ENCODE measurements around the gene DDX53.

Gene DDX53

DNA sequence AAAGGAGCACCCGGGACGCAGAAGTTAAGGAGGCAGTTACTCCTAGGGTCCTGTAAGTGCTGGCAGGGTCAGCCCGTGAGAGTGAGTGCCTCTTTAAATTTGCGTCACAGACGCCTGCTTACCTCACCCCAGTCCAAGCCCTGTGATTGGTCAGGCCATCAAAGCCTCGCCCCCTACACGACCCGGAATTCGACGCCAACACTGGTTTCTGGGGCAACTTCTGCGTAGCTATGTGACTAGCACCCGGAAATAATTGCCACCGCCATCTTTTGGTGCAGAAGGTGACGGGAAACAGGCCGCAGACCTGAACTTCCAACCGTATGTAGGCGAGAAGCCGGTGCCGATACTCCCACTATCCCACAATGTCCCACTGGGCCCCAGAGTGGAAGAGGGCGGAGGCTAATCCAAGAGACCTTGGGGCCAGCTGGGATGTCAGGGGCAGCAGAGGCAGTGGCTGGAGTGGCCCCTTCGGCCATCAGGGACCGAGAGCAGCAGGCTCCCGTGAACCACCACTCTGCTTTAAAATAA, at the start of gene DDX53:
Gene DDX53, plus strand, starts transcription at position 265 of the 528 bp plus-strand sequence. Its CDS starts 98 bp downstream, at position 363.
- DNase-seq = no peak

DNA sequence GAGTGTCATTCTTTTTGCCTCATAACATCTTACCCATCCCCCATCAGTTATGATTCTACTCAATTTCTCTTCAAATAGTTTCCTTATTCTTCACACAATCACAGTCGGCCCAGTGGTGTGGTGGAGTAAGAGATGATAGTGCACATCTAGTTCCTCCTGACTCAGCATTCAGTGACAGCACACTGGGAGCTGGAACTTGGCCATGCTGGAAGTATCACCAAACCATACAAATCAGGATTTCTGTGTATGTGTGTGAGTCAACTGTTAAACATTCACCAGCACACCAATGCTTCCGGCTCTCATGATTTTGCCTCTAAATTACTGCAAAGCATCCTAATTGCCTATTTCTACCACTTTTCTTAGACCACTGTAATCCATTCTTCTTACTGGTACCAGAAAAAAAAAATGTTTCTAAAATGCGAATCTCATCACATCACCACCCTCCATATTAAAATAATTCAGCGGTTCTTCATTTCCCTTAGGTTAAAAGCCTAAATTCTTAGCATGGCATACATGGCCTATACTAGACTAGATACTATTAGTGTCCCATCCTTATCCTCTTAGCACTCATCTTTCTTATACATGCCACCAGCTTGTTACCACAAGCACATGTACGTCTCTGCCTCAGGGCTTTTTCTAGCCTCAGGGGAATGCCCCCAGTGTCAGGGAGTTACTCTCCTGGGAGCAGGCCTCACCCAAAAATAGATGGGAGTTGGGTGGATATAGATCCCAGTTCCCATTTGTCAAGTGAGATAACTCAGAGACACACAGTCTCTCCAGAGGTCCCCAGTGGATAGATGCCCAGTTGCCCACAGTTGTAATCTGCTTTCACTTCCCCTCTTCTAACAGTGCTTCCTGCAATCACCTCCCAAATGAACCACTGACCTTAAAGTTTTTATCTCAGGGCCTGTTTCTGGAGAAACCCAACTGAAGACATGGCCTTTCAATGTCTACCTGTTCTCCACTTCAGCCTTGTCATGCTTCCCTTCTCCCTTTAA, 49.2 kb upstream of the DDX53 start:
- no peak for DNase-seq

GRCh38 chrX:22952010-22952409, 47.8 kb upstream of the DDX53 start:
- DNase-seq = no peak

GRCh38 chrX:22958250-22958649, 41.5 kb upstream of the DDX53 start:
- DNase-seq = no peak

GRCh38 chrX:22959204-22959920, 40.4 kb upstream of the DDX53 start:
- DNase-seq = no peak

DNA sequence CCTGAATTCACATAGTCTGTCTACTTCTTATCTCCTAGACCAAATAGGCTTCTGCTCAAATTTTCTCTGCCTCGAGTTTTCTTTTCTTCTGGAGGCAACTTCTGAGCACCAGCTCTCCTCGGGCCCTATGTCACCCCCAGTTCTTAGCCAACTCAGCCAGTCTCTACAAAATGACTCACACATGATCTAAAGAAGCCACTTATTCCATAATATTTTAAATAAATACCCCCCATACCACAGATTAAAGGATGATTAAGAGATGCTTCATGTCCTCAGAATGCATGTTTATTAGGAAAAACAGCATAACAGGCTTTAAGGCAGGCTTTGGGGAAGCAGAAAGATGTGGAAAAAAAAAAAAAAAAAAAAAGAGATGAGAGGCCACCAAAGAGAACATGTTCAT, 36.6 kb upstream of the DDX53 start:
- no peak for DNase-seq

DNA sequence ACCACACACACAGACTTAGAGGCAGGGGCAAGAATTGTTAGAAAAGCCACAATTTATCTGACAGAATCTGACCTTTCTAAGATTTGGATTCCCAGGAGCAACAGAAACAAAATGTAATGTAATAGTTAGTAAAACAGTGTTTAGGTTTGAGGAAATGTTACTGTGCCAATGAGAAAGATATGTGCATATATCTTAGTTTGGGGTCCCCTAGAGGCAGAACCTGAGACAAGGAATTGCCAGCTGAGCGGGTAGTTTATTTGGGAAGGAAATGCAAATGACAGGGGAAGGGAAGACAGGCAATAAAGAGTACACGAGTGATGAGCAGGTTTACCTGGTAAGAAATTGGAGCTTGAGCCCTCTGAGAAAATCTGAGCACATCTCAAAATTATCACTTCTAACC, 31.3 kb upstream of the DDX53 start:
- DNase-seq = no peak

DNA sequence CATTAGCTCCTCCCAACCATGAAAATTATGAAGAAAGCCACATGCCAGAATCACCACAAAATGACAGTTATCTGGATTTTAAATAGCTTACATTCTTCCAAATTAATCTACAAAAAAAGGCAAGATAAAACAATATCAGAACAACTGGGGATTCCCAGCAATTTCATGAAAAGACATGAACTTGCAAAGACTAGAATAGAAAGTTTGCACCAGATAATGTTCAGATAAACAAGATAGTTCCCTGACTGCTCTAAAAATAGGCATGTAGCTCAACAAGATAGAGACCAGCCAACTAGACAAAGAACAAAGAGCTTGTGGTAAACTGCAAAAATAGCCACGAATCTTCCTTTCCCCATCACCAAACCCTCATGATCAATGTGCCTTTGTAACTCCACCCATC, 30.3 kb upstream of the DDX53 start:
- DNase-seq = no peak

GRCh38 chrX:22970861-22971260, 28.9 kb upstream of the DDX53 start:
- no peak for DNase-seq

- no peak for DNase-seq
Observed at GRCh38 chrX:22974616-22975015, 25.1 kb upstream of the DDX53 start.

DNA sequence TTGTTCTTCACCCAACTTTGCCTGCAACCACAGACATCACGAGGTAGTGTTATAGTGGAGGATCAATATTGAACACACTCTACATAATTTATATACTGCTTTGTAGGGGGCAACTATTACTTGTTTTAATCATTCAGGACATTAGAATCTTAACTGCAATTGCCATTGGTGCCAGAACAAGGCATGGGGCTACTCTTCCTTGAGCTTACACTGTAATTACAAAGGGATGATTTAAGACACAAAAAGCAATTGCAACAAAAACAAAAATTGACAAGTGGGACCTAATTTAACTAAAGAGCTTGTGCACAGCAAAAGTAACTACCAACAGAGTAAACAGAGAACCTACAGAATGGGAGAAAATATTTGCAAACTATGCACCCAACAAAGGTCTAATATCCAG, 24.0 kb upstream of the DDX53 start:
- DNase-seq = no peak

DNA sequence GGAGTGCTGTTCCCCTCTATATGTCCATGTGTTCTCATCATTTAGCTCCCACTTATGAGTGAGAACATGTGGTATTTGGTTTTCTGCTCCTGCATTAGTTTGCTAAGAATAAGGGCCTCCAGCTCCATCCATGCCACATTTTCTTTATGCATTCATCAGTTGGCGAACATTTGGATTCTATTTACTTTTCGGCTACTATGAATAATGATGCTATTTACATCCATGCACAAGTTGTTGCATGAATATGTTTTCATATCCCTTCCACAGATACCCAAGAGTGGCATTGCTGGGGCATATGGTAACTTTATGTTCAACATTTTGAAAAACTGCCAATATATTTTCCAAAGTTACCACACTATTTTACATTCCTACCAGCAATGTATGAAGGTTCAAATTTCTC, 13.8 kb upstream of the DDX53 start:
- DNase-seq = no peak

DNA sequence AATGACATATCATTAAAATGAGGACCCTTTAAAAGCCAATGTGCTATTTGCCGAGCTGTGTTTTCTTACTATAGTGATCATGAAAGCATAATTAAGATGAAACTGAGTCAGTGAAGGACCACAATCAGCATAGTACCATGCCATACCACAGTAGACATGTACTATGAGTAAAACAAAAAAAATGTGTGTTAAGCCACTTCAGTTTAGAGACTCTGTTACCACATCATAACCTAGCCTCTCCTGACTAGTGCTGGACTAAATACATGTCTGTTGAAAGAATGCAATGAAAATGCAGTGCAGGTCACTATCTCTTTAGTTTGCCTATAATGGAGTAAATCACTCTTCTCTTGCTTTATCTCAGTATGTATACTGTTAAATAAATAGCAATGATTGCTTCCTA, 12.3 kb upstream of the DDX53 start:
- no peak for DNase-seq

GRCh38 chrX:23003116-23003515, 3.4 kb downstream of the DDX53 start:
- DNase-seq = no peak

DNA sequence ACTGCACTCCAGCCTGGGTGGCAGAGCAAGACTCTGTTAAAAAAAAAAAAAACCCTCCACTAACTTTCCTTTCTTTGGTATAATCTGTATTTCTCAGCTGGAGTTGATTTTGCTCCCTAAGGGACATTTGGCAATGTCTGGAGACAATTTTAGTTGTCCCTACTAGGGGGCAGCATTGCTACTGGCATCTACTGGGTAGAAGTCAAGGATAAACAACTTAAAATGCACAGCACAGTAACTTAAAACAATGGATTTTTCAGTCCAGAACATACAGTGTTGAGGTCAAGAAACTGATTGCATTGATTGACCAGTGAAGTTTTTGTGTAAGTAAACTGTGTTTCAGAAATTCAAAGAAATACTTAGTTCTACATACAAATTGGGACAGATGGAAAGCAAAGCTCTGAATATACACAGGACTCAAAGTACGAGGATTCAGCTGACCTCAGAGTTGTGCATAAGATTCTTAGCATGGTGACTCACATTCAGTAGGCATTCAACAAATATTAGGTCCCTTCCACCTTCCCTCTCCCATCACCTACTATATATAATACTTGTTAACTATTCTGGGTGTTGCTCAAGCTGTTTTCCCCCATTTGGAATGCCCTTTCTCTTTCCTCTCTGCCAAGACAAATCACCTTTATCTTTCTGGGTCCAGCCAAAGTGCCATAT, 8.8 kb downstream of the DDX53 start:
- no peak for DNase-seq

GRCh38 chrX:23012162-23012561, 12.4 kb downstream of the DDX53 start:
- DNase-seq = no peak

DNA sequence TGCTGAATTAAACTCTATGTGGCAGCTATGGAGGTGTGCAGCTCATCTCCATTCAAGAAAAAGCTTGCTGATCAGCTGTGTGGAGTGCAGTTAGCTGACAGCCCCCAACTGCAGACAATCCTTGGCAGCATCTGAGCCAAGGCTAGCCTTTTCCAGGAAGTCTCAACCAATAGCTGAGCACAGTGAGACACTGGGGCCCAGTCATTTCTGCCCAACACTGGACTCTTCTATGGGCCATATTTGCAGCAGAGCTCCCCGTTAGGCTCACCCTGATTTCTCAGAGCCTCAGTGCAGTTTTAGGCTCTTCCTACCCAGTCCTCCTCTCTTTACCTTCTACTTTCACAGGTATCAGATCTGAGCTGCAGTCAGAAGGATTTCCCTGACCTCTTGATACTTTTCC, 12.9 kb downstream of the DDX53 start:
- no peak for DNase-seq

DNA sequence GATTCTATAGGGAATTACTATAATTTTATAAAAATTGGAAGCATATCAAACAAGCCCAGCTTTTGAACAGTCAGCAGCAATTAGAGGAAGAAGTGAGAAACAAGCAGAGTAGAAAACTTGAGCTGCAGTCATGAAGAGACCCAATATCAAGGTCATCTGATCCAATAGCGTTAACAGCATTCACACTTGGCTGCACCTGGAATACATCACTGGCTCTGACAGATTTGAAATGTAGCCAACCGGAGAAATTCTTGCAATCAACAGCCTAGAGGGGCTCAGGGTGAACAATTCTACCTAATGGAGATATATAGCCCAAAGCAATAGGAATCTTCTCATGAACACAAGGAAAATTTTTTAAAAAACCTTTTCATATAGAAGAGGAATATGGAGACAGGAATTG, 13.6 kb downstream of the DDX53 start:
- DNase-seq = no peak

- no peak for DNase-seq
Observed at GRCh38 chrX:23031600-23031999, 31.8 kb downstream of the DDX53 start.

- DNase-seq = no peak
Observed at GRCh38 chrX:23035493-23035892, 35.7 kb downstream of the DDX53 start.

- no peak for DNase-seq
Observed at GRCh38 chrX:23046443-23046842, 46.7 kb downstream of the DDX53 start.

DNA sequence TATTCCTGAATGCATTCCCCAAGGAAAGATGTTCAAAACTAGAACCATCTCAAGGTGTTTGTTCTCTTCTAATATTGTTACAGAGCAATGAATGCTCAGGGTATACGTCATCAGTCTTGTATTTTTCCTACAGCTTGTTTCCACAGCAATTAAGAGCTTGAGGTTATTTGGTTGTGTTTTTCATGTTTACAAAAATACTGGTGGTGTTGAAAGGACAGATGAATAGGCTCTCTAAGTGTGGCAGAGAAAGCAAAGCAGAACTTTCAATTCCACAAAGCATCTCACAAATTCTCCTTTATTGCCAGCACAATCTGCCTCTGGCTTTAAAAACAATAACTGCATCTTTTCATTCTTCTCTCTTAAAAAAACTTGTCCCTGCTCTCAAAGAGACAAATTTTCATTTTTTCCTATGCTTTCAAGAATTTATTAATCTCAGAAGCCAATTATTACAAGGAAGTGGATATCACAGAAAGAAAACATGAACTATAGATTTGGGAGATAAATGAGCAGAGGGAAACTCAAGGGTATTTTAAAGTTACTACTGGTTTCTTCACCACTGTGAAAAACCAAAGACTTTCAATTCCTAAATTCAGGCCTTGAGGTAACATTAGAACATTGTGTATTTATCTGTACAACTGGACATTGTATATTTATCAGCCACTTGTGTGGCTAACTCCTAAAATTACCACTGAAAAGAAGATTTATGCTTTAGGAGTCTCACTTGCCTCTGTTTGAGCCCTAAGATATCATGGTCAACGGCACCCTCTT, 49.2 kb downstream of the DDX53 start:
- no peak for DNase-seq

Measured in activated CD4-positive, alpha-beta T cell treated with anti-CD3 and anti-CD28 coated beads for 4 hours (primary cell).